Activated gamma-delta T cell treated with Interleukin-2 at 50 U/mL for 16 hours (primary cell): Measurements from ENCODE around the gene CDC27.
"Not testable (repeated sequence)": the region's sequence is repeated elsewhere in the genome, so short reads cannot be mapped to it uniquely, and the experiment has no call there.

Source experiments
- DNase-seq: peaks from one replicate; pipeline ENCODE4 v3.0.0-alpha.2; 2020

CDC27 gene

DNA sequence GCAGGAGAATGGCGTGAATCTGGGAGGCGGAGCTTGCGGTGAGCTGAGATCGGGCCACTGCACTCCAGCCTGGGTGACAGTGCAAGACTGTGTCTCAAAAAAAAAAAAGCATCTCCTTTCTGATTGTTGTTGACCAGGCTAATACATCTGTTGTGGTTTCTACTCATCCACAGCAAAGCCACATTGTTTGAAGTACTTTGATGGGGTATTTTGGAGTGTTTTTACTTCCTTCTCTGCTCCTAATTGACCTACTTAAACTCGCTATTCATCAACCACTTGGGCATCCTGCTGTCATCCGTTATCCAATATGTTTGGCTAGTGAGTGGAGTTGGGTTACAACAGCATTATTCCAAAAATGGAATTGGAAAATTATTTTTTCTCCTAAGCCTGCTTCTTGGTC lies 3.5 kb upstream of the CDC27 start:
- no peak for DNase-seq

DNA sequence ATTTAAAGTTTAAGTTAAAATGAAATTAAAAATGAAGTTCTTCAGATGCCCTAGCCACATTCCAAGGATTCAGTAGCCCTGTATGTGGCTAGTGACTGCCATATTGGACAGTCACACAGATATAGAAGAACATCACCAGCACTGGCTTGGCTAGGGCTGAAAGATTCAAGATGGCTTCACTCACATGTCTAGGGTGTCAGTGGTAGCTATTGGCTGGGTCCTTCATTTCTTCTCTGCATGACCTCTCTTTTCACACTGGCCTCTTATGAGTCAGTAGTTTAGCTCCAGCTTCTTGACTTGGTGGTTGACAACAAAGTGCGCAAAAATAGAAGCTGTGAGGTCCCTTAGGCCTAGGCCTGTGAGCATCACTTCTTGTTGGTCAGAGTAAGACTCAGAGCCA lies 1.7 kb upstream of the CDC27 start:
- DNase-seq = no peak

DNA sequence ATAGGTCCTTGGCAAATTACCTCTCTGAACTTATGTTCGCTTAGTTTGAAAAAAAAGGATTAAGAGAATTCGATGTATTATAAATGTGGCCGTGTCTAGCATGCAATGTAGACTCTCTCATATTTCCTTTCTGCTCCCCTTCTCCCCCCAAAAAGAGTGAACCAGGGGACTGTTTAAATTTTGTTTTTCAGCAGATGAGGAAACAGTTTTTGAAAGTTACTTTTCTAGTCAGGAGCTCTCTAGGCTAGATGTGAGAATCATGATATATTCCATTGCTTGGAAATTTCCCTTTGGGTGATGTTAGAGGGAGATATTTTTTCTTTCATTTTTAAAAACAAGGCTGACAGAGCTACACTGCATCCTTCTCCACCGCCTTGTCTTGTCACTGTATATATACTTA lies 1.1 kb upstream of the CDC27 start:
- DNase-seq = no peak

DNA sequence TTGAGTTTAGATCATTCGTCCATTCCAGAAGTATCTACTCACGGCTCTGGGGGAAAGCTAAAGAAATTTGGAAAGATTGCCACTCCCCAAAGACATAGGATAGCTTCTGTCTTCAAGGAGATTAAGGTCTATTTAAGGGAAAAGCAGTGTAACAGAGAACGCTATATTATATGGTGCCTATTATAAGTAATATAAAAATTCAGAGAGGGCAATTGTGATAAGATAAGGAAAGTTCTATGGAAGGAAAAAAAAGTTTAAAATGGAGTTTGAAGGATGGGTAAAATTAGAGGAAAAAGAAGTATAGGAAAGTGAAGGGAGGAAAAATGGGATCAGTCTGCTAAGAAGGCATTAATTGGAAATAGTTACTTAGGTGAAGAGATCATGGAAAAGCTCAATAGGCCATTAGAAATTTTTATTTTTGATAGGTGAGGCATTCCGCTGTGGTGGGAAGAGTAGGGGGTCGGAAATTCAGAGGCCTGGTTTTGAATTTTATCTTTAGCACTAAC lies 690 bp upstream of the CDC27 start:
- DNase-seq = no peak

DNA sequence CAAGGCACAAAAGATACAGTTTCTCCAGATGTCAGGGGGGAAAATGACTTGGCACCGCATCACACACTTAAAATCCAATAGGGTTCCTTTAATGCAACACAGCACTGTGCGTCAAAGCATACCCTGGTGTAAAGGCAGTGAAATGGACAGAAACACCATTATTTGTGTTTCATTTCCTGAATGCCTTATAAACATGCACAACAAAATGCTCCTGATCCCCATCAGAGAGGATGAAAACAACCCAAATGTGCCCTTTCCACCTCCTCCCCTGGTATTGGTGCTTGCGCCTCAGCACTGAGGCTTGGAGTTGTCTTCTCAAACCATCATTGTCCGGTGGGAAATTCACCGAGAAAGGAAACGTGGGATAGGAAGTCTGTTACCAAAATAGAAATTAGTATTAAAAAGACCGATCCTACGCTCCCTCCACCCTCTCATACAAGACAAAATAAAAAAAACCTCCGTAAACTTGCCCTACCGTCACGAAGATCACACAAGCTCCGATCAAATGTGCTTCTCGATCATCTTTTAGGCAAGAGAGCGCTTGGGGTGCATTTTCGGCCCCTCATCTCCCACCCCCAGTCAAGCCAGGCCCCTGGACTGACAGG lies 722 bp downstream of the CDC27 start:
- DNase-seq = no peak

DNA sequence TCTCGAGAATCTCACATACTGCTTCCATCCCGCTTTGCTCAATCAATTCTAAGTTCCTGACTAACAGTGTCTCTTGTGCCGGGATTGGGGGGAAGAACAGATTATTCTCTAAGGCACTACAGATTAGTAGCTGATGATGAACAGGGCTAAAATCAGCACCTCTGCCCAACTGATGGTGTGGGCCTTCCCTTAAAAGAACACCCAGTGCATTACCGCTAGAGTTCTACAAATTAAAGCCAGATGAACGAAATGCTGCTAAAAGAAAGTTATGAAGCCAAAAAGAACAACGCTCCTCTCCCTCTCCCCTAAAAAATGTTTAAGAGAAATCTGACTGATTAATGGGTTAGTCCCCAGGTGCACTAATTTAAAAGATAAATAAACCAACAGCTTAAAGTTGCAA lies 4.4 kb downstream of the CDC27 start:
- no peak for DNase-seq

DNA sequence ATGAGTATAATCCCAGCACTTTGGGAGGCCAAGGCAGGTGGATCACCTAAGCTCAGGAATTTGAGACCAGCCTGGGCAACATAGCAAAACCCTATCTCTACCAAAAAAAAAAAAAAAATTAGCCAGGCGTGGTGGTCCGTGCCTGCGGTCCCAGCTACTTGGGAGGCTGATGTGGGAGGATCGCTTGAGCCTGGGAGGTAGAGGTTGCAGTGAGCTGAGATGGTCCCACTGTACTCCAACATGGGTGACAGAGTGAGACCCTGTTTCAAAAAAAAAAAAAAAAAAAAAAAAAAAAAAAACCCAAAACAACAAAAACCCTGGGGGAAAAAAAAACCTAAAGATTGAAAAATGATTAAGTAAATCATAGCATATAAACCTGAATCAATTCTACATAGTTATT lies 8.1 kb downstream of the CDC27 start:
- DNase-seq = not testable (repeated sequence)

DNA sequence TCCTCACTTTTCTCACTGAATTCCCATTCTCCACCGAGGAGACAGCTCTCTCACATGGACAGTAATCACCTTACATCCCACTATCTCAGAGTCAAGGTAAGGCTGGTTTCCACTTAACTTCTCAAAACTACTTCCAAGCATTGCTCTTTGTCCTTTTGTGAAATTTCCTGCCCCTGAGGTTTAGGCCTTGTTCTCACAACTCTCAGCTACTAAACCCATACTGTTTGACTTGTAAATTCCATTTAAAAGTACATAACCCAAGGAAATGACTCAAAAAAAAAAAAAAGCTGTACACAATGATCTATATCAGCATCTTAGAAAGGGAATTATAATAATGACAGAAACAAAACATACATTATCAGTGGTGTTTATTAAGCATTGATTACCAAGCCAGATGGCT lies 8.8 kb downstream of the CDC27 start:
- DNase-seq = no peak

DNA sequence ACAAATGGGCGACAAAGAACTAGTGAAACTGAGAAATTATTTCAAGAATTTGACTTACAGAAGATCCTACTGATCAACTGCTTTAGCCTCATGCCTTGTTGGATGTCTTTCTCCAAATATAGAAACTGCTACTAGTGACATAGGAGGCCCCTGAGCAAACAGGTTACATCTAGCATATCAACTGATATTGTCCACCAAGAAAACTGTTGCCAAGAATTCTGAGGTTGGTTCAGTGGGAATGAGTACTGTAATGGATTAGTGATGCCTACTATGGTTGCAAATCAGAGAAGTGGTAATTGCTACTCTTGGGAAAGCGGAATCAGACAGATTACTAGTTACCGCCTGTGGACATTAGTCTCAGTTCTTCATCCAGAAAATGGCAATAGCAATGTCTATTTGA lies 10.0 kb downstream of the CDC27 start:
- DNase-seq = no peak

DNA sequence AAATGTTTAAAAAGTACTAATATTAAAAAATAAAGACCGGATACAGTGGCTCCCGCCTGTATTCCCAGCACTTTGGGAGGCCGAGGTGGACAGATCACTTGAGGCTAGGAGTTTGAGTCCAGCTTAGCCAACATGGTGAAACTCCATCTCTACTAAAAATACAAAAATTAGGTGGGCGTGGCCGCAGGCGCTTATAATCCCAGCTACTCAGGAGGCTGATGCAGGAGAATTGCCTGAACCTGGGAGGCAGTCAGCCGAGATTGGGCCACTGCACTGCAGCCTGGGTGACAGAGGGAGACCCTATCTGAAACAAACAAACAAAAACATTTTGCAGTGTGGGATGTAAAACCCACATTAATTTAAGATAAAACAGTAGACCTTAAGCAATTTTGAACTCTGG lies 11.8 kb downstream of the CDC27 start:
- DNase-seq = no peak

DNA sequence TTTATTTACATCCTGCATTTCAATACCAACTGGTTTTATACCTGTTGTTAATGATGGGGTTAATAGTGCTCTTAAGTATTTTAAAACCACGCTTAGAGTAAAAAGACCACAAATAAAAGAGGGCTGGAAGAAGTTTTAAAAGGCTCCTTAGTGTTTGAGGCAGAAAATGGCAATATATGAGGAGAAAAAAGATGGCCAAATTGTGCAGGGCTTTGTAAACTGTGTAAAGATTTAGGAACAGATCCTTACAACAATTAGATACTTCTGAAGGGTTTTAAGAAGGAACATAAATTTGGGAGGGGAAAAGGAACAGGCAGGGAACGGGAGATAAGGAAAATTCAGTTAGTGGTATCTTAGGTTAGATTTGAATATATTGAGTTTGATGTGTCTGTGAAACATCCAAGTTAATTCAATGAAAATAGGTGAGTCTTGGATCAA lies 12.7 kb downstream of the CDC27 start:
- DNase-seq = no peak

DNA sequence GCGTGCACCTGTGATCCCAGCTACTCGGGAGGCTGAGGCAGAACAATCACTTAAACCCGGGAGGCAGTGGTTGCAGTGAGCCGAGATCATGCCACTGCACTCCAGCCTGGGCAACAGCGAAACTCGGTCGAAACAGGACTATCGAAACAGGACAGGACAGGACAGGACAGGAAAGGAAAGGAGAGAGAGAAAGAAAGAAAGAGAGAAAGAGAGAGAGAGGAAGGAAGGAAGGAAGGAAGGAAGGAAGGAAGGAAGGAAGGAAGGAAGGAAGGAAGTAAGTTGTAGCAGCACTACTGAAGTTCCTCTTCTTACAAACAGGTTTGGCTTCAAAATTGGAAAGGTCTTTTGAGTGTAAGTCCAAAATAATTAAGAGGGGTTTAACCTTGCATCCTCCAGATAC lies 14.3 kb downstream of the CDC27 start:
- DNase-seq = not testable (repeated sequence)

DNA sequence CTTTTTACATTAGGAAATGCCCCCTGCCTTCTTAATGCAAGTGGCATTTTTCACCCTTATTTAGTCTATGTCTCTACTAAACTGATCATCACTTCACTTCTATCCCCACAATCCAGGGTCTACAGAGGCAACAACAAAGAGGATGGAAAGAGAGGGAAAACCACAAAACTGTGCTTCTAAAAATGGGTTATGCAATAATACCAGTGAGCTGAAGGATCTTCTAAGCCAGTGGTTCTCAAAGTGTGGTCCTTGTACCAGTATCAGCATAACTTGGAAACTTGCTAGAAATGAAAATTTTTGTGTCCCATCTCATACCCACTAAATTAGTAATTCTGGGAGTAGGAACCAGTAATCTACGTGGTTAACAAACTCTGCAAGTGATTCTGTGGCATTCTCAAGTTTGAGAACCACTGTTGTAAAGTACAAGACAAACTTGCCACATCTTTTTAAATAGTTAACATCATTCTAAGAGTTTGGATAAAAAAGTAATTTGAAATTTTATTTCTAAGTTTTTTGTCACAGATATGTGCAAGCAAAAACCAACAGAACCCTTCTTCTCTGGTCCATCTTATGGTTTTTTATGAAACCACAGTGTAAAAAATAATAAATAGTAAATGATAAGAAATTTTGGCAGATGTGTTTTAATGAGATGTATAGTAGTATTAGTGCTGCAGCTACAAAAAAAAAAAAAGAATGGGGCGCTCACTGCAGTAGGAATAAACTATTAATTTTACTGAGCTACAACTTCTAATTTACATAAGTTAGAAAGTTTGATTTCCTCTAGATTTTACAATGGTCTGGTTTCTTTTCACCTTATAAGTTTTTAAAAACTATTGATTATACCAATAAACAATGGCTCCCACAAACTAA lies 16.2 kb downstream of the CDC27 start:
- no peak for DNase-seq

DNA sequence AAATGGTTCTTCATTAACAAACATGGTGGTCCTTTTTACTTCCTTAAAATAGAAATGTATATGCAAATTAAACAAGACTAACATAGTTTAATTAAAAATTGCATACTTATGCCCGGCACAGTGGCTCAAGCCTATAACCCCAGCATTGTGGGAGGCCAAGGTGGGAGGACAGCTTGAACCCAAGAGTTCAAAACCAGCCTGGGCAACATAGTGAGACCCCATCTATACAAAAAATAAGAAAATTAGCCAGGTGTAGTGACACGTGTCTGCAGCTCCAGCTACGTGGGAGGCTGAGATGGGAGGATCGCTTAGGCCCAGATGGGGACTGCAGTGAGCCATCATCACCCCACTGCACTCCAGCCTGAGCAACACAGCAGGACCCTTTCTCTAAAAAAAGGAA lies 18.4 kb downstream of the CDC27 start:
- DNase-seq = no peak

DNA sequence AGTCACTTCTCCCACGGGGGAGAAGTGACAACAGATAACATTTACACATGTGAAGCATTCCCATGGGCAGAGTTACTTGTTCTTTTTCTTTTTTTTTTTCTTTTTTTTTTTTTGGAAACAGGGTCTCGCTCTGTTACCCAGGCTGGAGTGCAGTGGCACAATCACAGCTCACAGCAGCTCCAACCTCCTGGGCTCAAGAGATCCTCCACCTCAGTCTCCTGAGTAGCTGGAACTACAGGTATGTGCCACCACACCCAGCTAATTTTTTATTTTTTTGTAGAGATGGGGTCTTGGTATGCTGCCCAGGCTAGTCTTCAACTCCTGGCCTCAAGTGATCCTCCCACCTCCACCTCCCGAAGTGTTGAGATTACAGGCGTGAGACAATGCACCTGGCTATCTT lies 20.2 kb downstream of the CDC27 start:
- not testable (repeated sequence) for DNase-seq

DNA sequence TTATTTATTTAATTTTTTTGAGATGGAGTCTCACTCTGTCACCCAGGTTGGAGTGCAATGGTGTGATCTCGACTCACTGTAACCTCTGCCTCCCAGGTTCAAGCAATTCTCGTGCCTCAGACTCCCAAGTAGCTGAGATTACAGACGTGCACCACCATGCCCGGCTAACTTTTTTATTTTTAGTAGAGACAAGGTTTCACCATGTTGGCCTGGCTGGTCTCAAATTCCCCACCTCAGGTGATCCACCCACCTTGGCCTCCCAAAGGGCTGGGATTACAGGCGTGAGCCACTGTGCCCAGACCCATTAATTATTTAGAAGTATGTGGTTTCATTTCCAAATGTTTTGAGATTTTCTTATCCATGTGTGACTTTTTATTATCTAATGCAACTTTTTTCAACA lies 22.2 kb downstream of the CDC27 start:
- DNase-seq = not testable (repeated sequence)

DNA sequence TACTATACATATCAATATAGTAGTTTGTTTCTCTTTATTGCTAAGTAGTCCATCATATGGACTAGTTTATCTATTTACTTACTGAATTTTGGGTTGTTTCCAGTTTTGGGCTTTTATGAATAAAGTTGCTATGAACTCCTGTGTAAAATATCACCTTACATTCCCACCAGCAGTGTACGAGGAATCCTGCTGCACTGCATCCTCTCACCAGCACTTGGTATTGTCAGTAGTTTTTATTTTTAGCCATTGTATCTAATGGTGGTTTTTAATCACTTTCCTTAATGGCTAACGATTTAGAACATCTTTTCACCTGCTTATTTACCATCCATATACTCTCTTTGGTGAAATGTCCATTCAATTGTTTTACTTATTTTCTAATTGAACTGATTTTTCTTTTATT lies 24.0 kb downstream of the CDC27 start:
- no peak for DNase-seq

DNA sequence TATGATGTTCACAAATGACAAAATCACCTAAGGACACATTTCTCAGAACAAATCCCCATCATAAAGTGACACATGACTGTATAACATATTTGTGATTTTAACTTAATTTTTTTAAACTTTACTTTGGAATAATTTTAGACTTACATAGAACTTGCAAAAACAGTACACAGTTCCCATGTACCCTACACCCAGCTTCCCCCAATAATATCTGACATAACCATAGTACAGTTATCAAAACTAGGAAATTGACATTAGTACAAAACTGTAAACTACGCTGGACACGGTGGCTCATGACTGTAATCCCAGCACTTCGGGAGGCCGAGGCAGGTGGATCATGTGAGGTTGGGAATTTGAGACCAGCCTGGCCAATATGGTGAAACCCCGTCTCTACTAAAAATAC lies 24.8 kb downstream of the CDC27 start:
- no peak for DNase-seq

DNA sequence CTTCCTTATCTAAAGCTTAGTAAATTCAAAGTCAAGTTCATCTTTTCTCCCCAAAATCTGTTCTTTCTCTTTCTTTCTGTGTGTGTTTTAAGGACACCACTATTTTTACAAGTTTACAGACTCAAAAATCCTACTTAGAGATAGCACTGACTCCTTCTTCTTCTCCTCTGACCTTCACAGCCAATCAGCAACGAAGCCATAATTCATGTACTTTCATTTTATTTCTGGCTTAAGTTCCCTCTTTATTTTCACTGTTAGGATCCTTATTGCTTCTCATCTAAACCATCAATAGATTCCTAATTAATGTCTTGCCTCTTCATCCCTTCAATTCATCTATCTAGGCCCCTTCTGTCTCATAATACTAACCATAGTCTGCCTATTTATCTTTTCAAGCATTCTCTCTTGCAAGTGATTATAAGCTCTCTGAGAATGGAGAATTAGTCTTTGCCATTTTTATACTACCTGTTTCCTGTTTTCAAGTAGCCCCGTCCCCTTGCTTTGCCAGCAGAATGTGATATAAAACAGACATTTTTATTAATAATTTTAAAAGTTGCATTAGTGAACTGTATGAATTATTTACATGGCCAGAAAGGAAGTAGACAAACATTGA lies 27.0 kb downstream of the CDC27 start:
- no peak for DNase-seq

DNA sequence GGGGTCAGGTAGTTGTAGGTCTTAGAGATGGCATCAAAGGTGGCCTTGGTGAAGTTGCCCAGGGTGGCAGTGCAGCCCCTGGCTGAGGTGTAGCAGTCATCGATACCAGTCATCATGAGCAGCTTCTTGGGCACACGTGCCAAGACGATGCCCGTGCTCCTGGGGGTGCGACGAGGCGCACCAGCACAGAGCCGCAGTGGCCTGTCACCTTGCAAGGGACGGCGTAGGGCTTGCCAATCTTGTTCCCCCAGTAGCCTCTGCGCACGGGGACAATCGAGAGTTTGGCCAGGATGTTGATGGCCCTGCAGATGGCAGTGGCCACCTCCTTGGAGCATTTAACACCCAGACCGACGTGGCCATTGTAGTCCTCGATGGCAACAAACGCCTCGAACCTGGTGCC lies 29.8 kb downstream of the CDC27 start:
- DNase-seq = no peak

DNA sequence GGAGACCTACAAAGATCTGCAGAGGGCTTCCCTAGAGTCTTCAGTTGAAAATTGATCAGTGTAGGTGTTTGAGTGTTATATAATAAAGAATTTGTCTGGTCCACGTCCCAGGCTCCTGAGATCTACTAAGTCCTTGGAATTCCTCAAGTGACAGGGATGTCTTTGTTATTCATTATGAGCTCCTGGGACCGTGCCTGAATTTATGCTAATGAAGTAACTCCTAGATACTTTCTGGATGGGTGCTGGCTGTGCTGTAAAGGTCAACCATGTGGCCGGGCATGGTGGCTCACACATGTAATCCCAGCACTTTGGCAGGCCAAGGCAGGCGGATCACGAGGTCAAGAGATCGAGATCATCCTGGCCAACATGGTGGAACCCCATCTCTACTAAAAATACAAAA lies 43.7 kb downstream of the CDC27 start:
- DNase-seq = no peak

DNA sequence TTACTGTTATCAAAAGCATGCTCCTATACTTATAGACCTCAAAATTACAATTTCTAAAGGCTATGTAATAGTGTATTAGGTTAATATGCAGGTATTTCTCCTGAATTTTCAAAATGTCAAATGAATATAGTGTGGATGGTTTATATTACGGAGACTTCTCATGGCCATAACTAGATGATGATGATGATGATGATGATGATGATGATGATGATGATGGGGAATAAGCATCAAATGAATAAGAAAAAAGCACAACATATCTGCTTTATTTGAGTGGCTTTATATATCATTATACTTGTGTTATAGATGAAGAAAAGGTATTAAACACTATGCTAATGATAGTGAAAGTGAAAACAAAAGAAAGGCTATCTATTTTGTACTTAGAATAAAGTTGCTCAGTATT lies 53.9 kb downstream of the CDC27 start:
- DNase-seq = no peak

DNA sequence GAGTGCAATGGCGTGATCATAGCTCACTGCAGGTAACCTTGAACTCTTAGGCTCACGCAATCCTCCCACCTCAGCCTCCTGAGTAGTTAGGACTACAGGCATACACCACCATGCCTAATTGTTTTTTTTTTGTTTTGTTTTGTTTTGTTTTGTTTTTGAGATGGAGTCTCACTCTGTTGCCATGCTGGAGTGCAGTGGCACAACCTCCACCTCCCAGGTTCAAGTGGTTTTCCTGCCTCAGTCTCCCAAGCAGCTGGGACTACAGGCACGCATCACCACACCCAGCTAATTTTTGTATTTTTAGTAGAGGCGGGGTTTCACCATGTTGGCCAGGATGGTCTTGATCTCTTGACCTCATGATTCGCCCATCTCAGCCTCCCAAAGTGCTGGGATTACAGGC lies 54.7 kb downstream of the CDC27 start:
- DNase-seq = not testable (repeated sequence)

DNA sequence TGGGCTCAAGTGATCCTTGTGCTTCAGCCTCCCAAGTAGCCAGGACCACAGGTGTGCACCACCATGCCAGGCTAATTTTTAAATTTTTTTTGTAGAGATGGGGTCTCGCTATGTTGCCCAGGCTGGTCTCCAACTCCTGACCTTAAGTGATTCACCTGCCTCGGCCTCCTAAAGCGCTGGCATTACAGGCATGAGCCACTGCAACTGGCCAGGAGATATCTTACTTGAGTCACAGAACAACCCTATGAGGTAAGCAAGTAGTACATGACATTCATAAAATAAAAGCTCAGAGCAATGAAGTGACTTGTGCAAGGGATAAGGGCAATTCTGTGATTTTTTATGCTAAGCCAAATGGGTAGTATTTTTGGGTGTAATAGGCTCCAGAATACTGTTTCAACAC lies 57.3 kb downstream of the CDC27 start:
- DNase-seq = no peak
